ENCODE data around the gene LDB1.

LDB1 gene

GRCh38 chr10:102113956-102114857 lies 6.0 kb downstream of the LDB1 start:
- DNase-seq (ENCODE audit: insufficient read length, low spot score) = no peak

GRCh38 chr10:102113261-102113955 lies 6.8 kb downstream of the LDB1 start:
- DNase-seq (ENCODE audit: insufficient read length, low spot score) (no peak), FAIRE-seq (no peak)

More at GRCh38 chr10:102113956-102114857, 6.0 kb downstream of the LDB1 start:
- FAIRE-seq = no peak

- FAIRE-seq = no peak
- no peak for DNase-seq (ENCODE audit: insufficient read length, low spot score)
Measured at GRCh38 chr10:102112210-102112817, 7.9 kb downstream of the LDB1 start.

- no peak for DNase-seq (ENCODE audit: insufficient read length, low spot score)
- FAIRE-seq = no peak
Measured at GRCh38 chr10:102111276-102111675, 8.9 kb downstream of the LDB1 start.

- no peak for FAIRE-seq
- no peak for DNase-seq (ENCODE audit: insufficient read length, low spot score)
Measured at GRCh38 chr10:102109166-102110116, 10.7 kb downstream of the LDB1 start.

GRCh38 chr10:102106998-102107397 lies 13.2 kb downstream of the LDB1 start:
- FAIRE-seq = no peak
- DNase-seq (ENCODE audit: insufficient read length, low spot score) = no peak

- no peak for FAIRE-seq
- DNase-seq (ENCODE audit: insufficient read length, low spot score) = no peak
Measured at GRCh38 chr10:102102421-102102820, 17.7 kb downstream of the LDB1 start.

- DNase-seq (ENCODE audit: insufficient read length, low spot score) = no peak
Measured at GRCh38 chr10:102101152-102101551, 19.0 kb downstream of the LDB1 start.

GRCh38 chr10:102096449-102096848 lies 23.7 kb downstream of the LDB1 start:
- no peak for DNase-seq (ENCODE audit: insufficient read length, low spot score)
- FAIRE-seq = no peak

More at GRCh38 chr10:102101152-102101551, 19.0 kb downstream of the LDB1 start:
- FAIRE-seq = no peak

- FAIRE-seq (no peak), DNase-seq (ENCODE audit: insufficient read length, low spot score) (no peak)
Measured at GRCh38 chr10:102090772-102091171, 29.4 kb downstream of the LDB1 start.

- FAIRE-seq (no peak), DNase-seq (ENCODE audit: insufficient read length, low spot score) (no peak)
Measured at GRCh38 chr10:102086196-102086595, 34.0 kb downstream of the LDB1 start.

GRCh38 chr10:102085336-102085735 lies 34.8 kb downstream of the LDB1 start:
- FAIRE-seq (no peak), DNase-seq (ENCODE audit: insufficient read length, low spot score) (no peak)

GRCh38 chr10:102083541-102083940 lies 36.6 kb downstream of the LDB1 start:
- DNase-seq (ENCODE audit: insufficient read length, low spot score) (no peak), FAIRE-seq (no peak)

GRCh38 chr10:102072673-102073527 lies 47.3 kb downstream of the LDB1 start:
- peak; percentile 90 for FAIRE-seq
- peak; percentile 76 for DNase-seq (ENCODE audit: insufficient read length, low spot score)

- no peak for FAIRE-seq
- no peak for DNase-seq (ENCODE audit: insufficient read length, low spot score)
Measured at GRCh38 chr10:102069071-102069470, 51.1 kb downstream of the LDB1 start.

- DNase-seq (ENCODE audit: insufficient read length, low spot score) (no peak), FAIRE-seq (no peak)
Measured at GRCh38 chr10:102068216-102068615, 52.0 kb downstream of the LDB1 start.

- FAIRE-seq (no peak), DNase-seq (ENCODE audit: insufficient read length, low spot score) (no peak)
Measured at GRCh38 chr10:102067091-102067916, 52.9 kb downstream of the LDB1 start.

- FAIRE-seq (no peak), DNase-seq (ENCODE audit: insufficient read length, low spot score) (no peak)
Measured at GRCh38 chr10:102066399-102067088, 53.6 kb downstream of the LDB1 start.
